ENCODE results near the gene TOMM22.

TOMM22 gene

GRCh38 chr22:38715176-38715764 lies 33.5 kb downstream of the TOMM22 start:
- DNase-seq (ENCODE audit: low spot score): no peak

- no peak for DNase-seq (ENCODE audit: low spot score)
Measured at GRCh38 chr22:38715852-38716251, 34.1 kb downstream of the TOMM22 start.

GRCh38 chr22:38716271-38716670 lies 34.5 kb downstream of the TOMM22 start:
- no peak for DNase-seq (ENCODE audit: low spot score)

- peak; percentile 47 for DNase-seq (ENCODE audit: low spot score)
Measured at GRCh38 chr22:38716826-38717225, 35.1 kb downstream of the TOMM22 start.

- DNase-seq (ENCODE audit: low spot score): no peak
Measured at GRCh38 chr22:38717244-38717643, 35.5 kb downstream of the TOMM22 start.

- DNase-seq (ENCODE audit: low spot score): no peak
Measured at GRCh38 chr22:38718414-38718813, 36.7 kb downstream of the TOMM22 start.

GRCh38 chr22:38719196-38719595 lies 37.4 kb downstream of the TOMM22 start:
- no peak for DNase-seq (ENCODE audit: low spot score)

GRCh38 chr22:38720350-38720749 lies 38.6 kb downstream of the TOMM22 start:
- no peak for DNase-seq (ENCODE audit: low spot score)

GRCh38 chr22:38721551-38721950 lies 39.8 kb downstream of the TOMM22 start:
- DNase-seq (ENCODE audit: low spot score): no peak

GRCh38 chr22:38724176-38724575 lies 42.4 kb downstream of the TOMM22 start:
- DNase-seq (ENCODE audit: low spot score): no peak

GRCh38 chr22:38724926-38725571 lies 43.3 kb downstream of the TOMM22 start:
- DNase-seq (ENCODE audit: low spot score): peak; percentile 60

- no peak for DNase-seq (ENCODE audit: low spot score)
Measured at GRCh38 chr22:38725900-38726655, 44.3 kb downstream of the TOMM22 start.

- DNase-seq (ENCODE audit: low spot score): no peak
Measured at GRCh38 chr22:38727123-38727522, 45.4 kb downstream of the TOMM22 start.

GRCh38 chr22:38727530-38728451 lies 46.0 kb downstream of the TOMM22 start:
- no peak for DNase-seq (ENCODE audit: low spot score)

GRCh38 chr22:38728871-38729796 lies 47.4 kb downstream of the TOMM22 start:
- no peak for DNase-seq (ENCODE audit: low spot score)

GRCh38 chr22:38729946-38730345 lies 48.2 kb downstream of the TOMM22 start:
- DNase-seq (ENCODE audit: low spot score): no peak

GRCh38 chr22:38730411-38730871 lies 48.7 kb downstream of the TOMM22 start:
- no peak for DNase-seq (ENCODE audit: low spot score)

GRCh38 chr22:38731703-38732161 lies 50.0 kb downstream of the TOMM22 start:
- DNase-seq (ENCODE audit: low spot score): no peak

- no peak for DNase-seq (ENCODE audit: low spot score)
Measured at GRCh38 chr22:38732251-38732815, 50.6 kb downstream of the TOMM22 start.

GRCh38 chr22:38733329-38733723 lies 51.6 kb downstream of the TOMM22 start:
- DNase-seq (ENCODE audit: low spot score): peak; percentile 70

All from hematopoietic multipotent progenitor cell treated with erythropoietin and hydrocortisone succinate and interleukin-3 and kit ligand, for 15 days (in vitro differentiated cells).